GM21619 (cell line): ENCODE data around the gene M6PR.
A peak's percentile ranks its signal among the peaks of the same experiment; 100 is the strongest.
"Not testable (repeated sequence)": the region's sequence is repeated elsewhere in the genome, so short reads cannot be mapped to it uniquely, and the experiment has no call there.

ENCODE experiments used
- ATAC-seq: cut with Tn5 transposase; IDR thresholded peaks from one replicate; pipeline ENCODE4 v1.9.1; 2021; ENCODE audit not compliant: unreplicated experiment

Gene M6PR

DNA sequence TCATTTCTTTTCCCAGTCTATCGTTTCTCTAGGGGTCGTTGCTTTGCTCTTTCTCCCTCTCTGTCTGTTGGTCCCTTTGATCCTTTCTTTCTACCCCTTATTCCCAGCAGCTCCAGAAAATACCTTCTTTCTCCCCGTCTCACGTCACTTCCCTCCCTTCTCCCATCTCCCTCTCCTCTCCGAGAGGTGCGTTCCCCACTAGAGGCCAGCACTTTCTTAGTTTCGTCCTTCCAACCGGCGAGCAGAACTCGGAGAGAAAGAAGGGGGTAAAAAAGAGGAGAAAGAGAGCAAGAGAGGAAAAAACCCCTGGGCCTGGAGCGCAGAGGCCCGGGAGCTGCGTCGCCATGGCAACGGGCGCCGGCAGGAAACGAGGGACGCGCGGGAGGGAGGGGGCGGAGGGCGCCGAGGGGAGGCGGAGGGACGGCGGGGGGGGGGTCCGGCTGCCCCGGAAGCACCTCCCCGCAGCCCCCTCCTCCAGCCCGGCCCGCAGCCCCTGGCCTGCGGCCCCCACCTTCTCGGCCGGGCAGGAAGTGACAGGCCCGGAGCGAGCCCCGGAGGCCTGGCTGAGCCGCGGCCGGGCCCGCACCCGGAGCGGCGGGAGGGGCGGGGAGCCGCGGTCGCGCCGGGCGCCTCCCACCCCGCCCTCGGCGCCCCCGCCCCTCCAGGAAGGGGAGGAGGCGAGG lies 35.3 kb downstream of the M6PR start, which contains the start of gene PHC1:
Gene PHC1 (plus strand): TSS at position 477 of the 683 bp plus-strand sequence. CDS start 3,169 bp downstream, outside the sequence.
- ATAC-seq = peak; percentile 53

DNA sequence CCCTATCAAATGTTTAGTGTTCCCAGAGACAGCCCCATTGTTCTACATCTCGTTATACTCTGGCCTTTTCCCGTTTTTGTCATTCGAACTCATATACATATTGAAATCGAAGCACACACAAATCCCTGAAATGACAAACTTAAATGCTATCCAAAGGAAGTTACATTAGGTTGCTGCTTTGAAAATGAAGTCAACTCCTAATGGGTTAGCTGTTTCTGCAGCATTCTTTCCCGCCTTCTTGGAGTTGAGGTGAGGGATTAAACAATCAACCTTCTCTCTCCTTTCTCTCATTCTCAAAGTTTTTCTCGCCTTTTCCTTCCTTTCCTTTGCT lies 35.8 kb downstream of the M6PR start:
- no peak for ATAC-seq

DNA sequence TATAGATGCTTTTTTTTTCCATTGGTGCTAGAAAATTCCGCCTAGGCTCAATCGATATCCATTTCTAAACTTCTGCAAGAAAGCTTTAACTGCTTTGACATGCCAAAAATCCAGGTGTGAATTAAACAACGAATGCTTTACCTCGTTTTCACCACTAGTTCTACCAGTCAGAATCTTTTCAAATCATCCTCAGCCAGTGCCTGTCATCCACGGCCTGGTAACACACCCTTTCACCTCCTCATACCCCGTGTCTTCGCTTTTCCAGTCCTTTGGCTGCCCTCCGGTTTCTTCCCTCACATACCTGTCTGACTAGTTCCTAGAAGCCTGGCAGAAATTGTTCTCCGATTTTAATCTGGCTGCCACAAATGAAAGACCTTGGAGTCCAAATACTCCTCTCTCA lies 36.5 kb downstream of the M6PR start:
- ATAC-seq = no peak

DNA sequence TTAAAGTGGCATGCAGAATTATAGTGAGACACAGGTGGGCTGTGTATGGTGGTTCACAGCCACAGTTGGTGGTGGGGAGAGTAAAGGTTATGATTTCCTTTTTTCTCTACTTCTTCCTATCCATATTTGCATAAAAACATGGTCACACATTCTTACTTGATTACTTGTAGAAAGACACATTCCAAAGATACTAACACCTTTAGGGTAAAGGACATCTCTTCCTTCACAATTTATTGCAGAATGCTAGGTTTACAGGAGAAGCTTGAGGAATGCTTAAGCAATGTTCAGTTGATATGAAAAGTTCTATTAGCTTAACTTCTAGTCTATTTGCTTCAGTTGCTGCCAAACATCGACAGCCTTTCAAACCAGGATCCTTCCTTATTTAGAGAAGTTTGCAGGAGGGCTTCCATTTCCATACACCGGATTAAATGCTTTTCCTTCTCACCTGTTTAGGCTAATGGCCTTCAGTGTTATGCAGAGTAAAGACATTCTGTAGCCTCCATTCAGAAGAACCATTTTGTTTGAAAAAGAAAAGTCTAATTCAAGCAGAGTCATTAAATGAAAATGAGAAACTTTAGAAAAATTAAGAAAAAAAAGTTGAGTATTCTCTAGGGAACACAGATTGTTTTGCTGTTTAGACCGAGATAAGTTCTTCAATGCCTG lies 37.7 kb downstream of the M6PR start:
- no peak for ATAC-seq

DNA sequence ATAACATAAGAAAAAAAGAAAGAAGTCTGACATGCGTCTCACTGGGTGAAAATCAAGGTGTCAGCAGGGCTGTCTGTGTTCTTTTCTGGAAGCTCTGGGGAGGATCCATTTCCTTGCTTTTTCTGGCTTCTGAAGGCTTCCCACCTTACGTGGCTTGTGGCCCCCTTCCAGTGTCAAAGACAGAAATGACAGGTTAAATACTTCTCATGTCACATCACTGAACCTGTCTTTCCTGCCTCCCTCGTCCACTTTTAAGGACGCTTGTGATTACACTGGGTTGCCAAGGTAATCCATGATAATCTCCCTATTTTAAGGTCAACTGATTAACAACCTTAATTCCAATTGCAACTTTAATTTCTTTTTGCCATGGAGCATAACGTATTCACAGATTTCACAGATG lies 39.7 kb downstream of the M6PR start:
- no peak for ATAC-seq

DNA sequence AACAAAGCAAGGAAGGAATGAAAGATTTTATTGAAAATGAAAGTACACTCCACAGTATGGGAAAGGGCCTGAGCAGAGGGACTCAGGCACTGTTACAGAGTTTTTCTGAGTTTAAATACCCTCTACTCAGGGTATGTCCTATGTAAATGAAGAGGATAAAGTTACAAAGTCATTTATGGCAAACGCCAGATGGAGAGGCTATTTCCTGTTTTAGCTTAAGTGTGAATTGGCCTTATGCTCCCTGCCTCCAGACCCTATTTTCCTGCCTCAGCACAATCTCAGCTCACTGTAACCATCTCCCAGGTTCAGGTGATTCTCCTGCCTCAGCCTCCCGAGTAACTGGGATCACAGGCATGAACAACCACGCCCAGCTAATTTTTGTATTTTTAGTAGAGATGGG lies 41.9 kb downstream of the M6PR start:
- ATAC-seq = no peak

DNA sequence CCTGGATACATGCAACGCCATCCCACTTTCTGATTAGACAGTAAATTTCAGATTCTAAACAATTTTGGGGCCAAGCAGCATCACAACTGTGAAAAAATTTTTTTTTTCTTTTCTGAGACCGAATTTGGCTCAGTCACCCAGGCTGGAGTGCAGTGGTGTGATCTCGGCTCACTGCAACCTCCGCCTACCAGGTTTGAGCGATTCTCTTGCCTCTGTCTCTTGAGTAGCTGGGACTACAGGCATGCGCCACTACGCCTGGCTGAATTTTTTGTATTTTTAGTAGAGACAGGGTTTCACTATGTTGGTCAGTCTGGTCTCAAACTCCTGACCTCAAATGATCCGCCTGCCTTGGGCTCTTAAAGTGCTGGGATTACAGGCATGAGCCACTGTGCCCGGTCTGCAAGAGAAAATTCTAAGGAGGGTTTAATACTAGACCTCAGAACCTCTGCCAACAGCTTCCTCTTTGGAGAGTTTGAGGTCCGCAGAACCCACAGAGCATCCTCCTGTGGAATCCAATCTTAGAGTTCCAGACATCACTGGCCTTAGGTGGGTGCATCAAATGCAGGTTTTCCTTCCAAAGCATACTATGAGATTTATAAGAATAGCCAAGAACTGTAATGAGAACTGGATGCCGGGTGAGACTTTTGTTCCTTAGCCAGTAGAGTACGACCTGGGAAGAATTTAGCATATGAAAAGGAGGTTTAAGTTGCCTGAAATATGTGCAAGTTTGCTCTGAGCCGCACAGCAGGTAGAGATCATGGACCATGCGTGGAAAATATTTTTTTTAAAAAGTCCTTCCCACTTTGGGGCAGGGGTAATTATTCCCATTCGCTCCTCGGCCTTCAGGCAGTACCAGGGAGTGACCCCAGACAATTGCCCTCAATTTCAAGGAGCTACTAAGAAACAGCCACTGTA lies 42.9 kb downstream of the M6PR start:
- no peak for ATAC-seq

DNA sequence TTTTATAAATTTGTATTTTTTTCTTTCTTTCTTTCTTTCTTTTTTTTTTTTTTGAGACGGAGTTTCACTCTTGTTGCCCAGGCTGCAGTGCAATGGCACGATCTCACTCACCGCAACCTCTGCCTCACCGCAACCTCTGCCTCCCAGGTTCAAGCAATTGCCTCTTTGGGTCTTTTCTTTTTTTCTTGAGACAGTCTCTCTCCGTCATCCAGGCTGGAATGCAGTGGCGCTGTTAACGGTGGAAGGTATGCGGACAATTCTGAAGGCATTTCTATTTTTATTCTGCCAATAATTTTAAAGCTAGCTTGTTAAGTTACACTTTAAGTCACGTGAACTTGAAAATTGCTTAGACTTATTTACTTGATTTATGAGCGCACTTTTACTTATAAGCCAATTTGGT lies 43.9 kb downstream of the M6PR start:
- no peak for ATAC-seq

DNA sequence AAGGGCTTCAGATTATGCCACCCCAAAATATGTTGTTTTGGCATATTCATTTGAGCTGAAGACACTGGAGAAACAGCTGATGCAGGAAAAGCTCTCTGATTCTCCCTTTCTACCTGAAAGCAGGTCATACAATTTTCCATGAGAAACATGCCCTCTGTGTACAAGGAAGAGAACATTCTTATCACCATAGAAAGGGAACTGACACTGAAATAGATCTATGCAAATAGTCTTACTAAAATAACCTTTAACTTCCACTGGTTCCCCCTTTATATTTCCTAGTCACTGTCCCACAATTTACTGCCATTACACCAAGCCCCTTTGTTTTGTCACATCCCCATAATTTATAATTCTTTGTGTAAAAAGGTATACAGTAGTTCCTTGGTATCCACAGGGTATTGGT lies 44.8 kb downstream of the M6PR start:
- ATAC-seq = no peak

DNA sequence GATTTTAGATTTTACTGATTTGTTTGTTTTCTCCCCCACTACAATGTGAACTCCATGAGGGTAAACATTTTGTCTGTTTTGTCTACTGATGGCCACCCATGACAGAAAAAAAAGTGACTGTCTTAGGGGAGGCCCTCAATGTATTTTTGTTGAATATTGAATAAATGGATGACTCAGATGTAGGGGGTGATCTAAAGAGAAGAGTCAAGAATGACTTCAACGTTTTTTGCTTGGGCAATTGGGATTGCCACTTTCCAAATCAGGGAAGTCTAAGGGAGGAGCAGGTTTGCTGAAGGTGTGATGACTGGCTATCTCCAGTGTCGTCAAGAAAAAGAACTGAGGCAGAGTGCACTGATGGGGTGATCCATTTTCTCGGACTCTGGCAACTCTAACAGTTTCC lies 45.8 kb downstream of the M6PR start:
- no peak for ATAC-seq

DNA sequence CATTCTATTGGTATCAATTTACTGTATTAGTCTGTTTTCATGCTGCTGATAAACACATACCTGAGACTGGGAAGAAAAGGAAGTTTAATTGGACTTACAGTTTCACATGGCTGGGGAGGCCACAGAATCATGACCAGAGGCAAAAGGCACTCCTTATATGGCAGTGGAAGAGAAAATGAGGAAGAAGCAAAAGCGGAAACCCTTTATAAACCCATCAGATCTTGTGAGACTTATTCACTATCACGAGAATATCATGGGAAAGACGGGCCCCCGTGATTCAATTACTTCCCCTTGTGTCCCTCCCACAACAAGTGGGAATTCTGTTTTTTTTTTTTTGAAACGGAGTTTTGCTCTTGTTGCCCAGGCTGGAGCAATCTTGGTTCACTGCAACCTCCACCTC lies 46.7 kb downstream of the M6PR start:
- ATAC-seq = not testable (repeated sequence)

DNA sequence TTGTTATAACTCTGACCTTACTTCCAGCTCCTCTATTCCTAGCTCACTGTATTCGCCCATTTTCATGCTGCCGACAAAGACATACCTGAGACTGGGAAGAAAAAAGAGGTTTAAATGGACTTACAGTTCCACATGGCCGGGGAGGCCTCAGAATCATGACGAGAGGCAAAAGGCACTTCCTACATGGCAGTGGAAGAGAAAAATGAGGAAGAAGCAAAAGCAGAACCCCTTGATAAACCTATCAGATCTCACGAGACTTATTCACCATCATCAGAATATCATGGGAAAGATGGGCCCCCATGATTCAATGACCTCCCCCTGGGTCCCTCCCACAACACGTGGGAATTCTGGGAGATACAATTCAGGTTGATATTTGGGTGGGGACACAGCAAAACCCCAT lies 49.6 kb downstream of the M6PR start:
- ATAC-seq = no peak

DNA sequence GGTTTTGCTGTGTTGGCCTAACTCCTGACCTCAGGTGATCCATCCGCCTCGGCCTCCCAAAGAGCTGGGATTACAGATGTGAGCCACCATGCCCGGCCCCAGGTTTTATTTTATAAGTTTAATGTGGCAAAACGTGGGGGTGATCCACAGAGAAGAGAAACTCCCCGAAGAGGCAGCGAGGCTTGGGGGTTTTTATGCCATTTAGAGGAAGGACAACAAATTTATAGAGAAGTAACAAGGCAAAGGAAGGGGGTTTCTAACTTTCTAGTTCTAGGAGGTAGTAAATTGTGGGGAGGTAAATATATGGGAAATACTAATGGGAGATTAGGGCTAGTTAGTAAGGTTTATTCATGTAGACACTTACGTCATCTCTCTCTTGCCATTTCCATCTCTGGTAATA lies 52.4 kb downstream of the M6PR start:
- ATAC-seq = no peak

DNA sequence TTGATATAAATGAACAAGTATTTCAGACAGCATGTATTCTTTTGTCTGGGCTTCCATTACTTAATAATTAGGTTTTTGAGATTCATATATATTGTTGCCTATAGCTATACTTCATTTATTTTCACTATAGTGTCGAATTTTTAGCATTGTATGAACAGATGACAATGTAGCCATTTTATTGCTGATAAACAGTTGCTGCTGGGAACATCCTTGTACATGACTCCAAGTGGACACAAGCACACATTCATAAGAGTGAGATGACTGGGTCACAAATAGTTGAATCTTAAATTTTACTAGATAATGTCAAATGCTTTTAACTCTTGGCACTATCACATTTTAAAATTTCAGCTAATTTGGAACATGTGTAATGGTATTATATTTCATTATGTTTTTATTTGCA lies 54.5 kb downstream of the M6PR start:
- ATAC-seq = no peak

DNA sequence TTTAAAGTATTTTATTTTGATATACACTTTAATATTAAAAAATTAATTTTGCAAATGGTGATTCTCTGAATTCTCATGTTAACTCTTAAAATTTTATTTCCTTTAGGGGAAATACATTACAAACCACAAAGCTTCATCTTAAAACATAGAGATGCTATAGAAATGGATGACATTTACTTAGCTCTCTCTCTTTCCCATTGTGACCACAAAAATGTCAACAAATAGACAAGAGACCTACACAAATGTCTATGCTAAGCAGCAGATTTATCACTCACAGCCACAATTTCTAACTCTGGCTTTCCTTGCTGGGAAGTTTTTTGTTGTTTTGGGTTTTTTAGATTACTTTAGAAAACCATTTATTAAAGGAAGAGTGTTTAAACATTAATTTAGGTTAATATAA lies 55.1 kb downstream of the M6PR start:
- ATAC-seq = no peak

DNA sequence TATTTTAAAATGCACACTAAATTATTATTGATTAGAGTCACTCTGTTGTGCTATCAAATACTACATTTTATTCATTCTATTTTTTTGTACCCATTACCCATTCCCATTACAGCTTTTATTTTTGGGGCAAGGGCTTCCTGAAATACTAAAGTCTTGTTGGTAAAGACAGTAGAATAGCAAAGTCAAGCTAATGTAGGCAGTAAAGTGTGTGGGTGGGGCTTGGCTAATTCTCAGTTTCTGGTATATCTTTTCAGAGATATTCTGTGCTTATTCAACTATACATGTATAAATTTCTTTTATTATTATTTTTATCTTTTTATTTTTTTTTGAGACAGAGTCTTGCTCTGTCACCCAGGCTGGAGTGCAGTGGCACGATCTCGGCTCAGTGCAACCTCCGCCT lies 57.5 kb downstream of the M6PR start:
- ATAC-seq = no peak
